NCI-H2171 treated with DMSO at 0.1 percent for 48 hours (cell line): ENCODE measurements around the gene GPRC5B.

Experiments used
- DNase-seq: peaks from one replicate; lab custom pipeline; 2025; lab: John Stamatoyannopoulos, UW

Gene GPRC5B

GRCh38 chr16:19844945-19845641, 39.6 kb downstream of the GPRC5B start:
- peak; percentile 73 for DNase-seq

- DNase-seq: no peak
These were observed 41.3 kb downstream of the GPRC5B start for GRCh38 chr16:19843371-19843770.

GRCh38 chr16:19842426-19843157, 42.1 kb downstream of the GPRC5B start:
- peak; percentile 36 for DNase-seq

- DNase-seq: no peak
These were observed 43.5 kb downstream of the GPRC5B start for GRCh38 chr16:19841184-19841583.

- peak; percentile 98 for DNase-seq
These were observed 44.0 kb downstream of the GPRC5B start for GRCh38 chr16:19840524-19841110.

- DNase-seq: no peak
These were observed 46.5 kb downstream of the GPRC5B start for GRCh38 chr16:19837984-19838707.

- no peak for DNase-seq
These were observed 47.2 kb downstream of the GPRC5B start for GRCh38 chr16:19837331-19837980.

- no peak for DNase-seq
These were observed 48.7 kb downstream of the GPRC5B start for GRCh38 chr16:19835968-19836421.

- DNase-seq: no peak
These were observed 49.5 kb downstream of the GPRC5B start for GRCh38 chr16:19835196-19835595.

- DNase-seq: no peak
These were observed 51.1 kb downstream of the GPRC5B start for GRCh38 chr16:19833581-19833980.

- DNase-seq: no peak
These were observed 51.5 kb downstream of the GPRC5B start for GRCh38 chr16:19833176-19833575.

- DNase-seq: no peak
These were observed 53.0 kb downstream of the GPRC5B start for GRCh38 chr16:19831678-19832077.

GRCh38 chr16:19830902-19831560, 53.6 kb downstream of the GPRC5B start:
- no peak for DNase-seq

GRCh38 chr16:19829844-19830692, 54.6 kb downstream of the GPRC5B start:
- DNase-seq: peak; percentile 22

- no peak for DNase-seq
These were observed 60.4 kb downstream of the GPRC5B start for GRCh38 chr16:19824216-19824615.

GRCh38 chr16:19823322-19823721, 61.3 kb downstream of the GPRC5B start:
- no peak for DNase-seq

- no peak for DNase-seq
These were observed 62.1 kb downstream of the GPRC5B start for GRCh38 chr16:19822533-19822932.

- DNase-seq: no peak
These were observed 66.8 kb downstream of the GPRC5B start for GRCh38 chr16:19817875-19818274.

GRCh38 chr16:19817122-19817521, 67.5 kb downstream of the GPRC5B start:
- DNase-seq: no peak

GRCh38 chr16:19815418-19815817, 69.2 kb downstream of the GPRC5B start:
- DNase-seq: no peak
